WTC11 (cell line): Measurements from ENCODE around the gene BORCS5. TPM values are rescaled to one million over a fixed set of nuclear protein-coding genes. Genes with fewer than 3 reads are reported as not detected.

ENCODE experiments used
- ATAC-seq: fragments of 200-7000 bp; cut with Tn5 transposase; 2 replicates; pipeline ENCODE4 v1.10.0; 2021; ENCODE audit warnings: mild to moderate bottlenecking, moderate library complexity
- CTCF ChIA-PET: fragments of 300-600 bp; sonication (Branson Sonifier 250); formaldehyde crosslinking; loops from one replicate; lab custom pipeline; 2021; ENCODE audit warnings: antibody characterized with exemption; lab: Charles Lee
- POLR2A ChIA-PET: fragments of 350-600 bp; sonication (Branson Sonifier 250); formaldehyde crosslinking; loops from one replicate; lab custom pipeline; 2021; ENCODE audit warnings: antibody characterized with exemption; lab: Charles Lee
- DNase-seq: peaks from one replicate; pipeline ENCODE4 v3.0.0; 2021; ENCODE audit warnings: low spot score
- H3K27ac Mint-ChIP-seq: 2 replicates; pipeline ENCODE4 v1.8.0; 2021; ENCODE audit warnings: mixed read lengths
- H3K27me3 Mint-ChIP-seq: 2 replicates; pipeline ENCODE4 v1.8.0; 2021; ENCODE audit warnings: low read depth, mild to moderate bottlenecking, moderate library complexity, mixed read lengths
- H3K36me3 Mint-ChIP-seq: 2 replicates; pipeline ENCODE4 v1.8.0; 2021; ENCODE audit warnings: mixed read lengths
- H3K4me1 Mint-ChIP-seq: 2 replicates; pipeline ENCODE4 v1.8.0; 2022; ENCODE audit warnings: mixed read lengths
- H3K4me3 Mint-ChIP-seq: 2 replicates; pipeline ENCODE4 v1.8.0; 2021; ENCODE audit warnings: mild to moderate bottlenecking, moderate library complexity, mixed read lengths
- H3K9me3 Mint-ChIP-seq: 2 replicates; pipeline ENCODE4 v1.8.0; 2021; ENCODE audit warnings: mixed read lengths
- FOXK1 ChIP-seq: sonication (generic); formaldehyde crosslinking; IDR thresholded peaks from 2 replicates; pipeline ENCODE4 v1.8.0; 2022; ENCODE audit warnings: mild to moderate bottlenecking, moderate library complexity, missing genetic modification reagents
- GABPB1 ChIP-seq: sonication (generic); formaldehyde crosslinking; IDR thresholded peaks from 2 replicates; pipeline ENCODE4 v1.8.1; 2023; ENCODE audit warnings: mild to moderate bottlenecking, missing genetic modification reagents
- NFE2L1 ChIP-seq: sonication (generic); formaldehyde crosslinking; IDR thresholded peaks from 2 replicates; pipeline ENCODE4 v1.8.1; 2023; ENCODE audit warnings: missing genetic modification reagents
- TCF7 ChIP-seq: sonication (generic); formaldehyde crosslinking; IDR thresholded peaks from 2 replicates; pipeline ENCODE4 v1.8.0; 2022; ENCODE audit warnings: mild to moderate bottlenecking, low read depth, missing genetic modification reagents, moderate library complexity
- total RNA-seq: library from RNA; stranded (reverse); gene quantifications from 3 replicates; pipeline ENCODE4 v1.2.3, GENCODE V29; 2021
- TF ChIP-seq, protein P1 (sequence below): sonication (generic); formaldehyde crosslinking; IDR thresholded peaks from 2 replicates; pipeline ENCODE4 v1.8.0; 2022; ENCODE audit warnings: mild to moderate bottlenecking, missing genetic modification reagents
- TF ChIP-seq, protein P2 (sequence below): sonication (generic); formaldehyde crosslinking; IDR thresholded peaks from 2 replicates; pipeline ENCODE4 v1.8.1; 2023; ENCODE audit warnings: mild to moderate bottlenecking, missing genetic modification reagents, borderline replicate concordance
- TF ChIP-seq, protein P3 (sequence below): sonication (generic); formaldehyde crosslinking; IDR thresholded peaks from 2 replicates; pipeline ENCODE4 v1.8.0; 2022; ENCODE audit warnings: missing genetic modification reagents
- TF ChIP-seq, protein P4 (sequence below): sonication (generic); formaldehyde crosslinking; IDR thresholded peaks from 2 replicates; pipeline ENCODE4 v1.8.0; 2022; ENCODE audit warnings: mild to moderate bottlenecking, missing genetic modification reagents
- TF ChIP-seq, protein P5 (sequence below): sonication (generic); formaldehyde crosslinking; IDR thresholded peaks from 2 replicates; pipeline ENCODE4 v1.8.1; 2022; ENCODE audit warnings: low read depth, mild to moderate bottlenecking, moderate library complexity, missing genetic modification reagents, borderline replicate concordance

Gene BORCS5
- total RNA-seq, 1 experiment from 2014 or later = 16.4 TPM

DNA sequence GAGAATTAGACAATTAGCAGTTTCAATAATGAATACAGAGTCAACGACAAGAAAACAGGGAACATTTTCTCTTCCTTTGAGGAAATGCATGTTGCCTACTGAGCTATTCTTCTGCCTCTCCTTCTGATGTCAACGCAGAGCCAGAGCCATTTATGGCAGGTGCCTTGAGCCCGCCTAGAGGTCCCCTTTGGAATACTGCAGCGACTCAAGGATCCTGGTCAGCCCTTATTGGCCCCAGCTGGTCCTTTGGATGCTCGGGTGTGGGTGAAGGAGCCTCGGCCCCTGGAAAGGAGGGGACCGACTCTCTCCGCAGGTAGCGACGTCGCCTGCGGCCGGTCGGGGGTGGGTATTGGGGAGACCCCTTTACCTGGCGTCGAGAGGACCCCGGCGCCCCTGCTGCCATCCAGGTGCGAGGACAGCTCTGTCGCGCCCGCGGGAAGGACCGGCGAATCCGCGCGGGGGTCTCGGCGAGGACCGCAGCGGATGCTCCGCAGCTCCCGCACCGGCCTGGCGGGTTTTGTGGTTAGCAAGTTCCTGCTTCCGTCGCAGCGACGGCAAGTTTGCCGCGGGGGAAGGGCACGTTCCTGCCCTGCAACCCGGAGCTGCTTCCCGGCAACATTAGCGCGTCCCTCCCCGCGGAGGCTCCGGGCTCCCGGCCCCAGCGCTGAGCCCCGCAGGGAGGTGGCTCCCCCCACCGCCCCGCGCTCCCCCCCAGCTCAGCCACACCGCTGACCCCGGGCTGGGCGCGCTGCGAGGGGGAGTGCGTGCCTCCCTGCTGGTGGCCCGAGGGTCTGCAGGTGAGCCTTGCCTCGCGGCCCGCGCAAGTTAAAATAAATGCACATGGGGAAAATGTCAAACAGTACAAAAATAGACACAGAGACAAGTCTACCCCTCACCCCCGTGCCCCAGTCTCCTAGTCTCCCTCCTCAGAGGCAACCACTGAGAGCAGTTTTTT, 6.9 kb upstream of the BORCS5 start, which contains the start of gene MANSC1 (continued):
- TF ChIP-seq, protein P1, sequence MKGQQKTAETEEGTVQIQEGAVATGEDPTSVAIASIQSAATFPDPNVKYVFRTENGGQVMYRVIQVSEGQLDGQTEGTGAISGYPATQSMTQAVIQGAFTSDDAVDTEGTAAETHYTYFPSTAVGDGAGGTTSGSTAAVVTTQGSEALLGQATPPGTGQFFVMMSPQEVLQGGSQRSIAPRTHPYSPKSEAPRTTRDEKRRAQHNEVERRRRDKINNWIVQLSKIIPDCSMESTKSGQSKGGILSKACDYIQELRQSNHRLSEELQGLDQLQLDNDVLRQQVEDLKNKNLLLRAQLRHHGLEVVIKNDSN (CRISPR knock-in tag) = peak; percentile 65; the same call in 1 of the 2 replicates
- TF ChIP-seq, protein P2, sequence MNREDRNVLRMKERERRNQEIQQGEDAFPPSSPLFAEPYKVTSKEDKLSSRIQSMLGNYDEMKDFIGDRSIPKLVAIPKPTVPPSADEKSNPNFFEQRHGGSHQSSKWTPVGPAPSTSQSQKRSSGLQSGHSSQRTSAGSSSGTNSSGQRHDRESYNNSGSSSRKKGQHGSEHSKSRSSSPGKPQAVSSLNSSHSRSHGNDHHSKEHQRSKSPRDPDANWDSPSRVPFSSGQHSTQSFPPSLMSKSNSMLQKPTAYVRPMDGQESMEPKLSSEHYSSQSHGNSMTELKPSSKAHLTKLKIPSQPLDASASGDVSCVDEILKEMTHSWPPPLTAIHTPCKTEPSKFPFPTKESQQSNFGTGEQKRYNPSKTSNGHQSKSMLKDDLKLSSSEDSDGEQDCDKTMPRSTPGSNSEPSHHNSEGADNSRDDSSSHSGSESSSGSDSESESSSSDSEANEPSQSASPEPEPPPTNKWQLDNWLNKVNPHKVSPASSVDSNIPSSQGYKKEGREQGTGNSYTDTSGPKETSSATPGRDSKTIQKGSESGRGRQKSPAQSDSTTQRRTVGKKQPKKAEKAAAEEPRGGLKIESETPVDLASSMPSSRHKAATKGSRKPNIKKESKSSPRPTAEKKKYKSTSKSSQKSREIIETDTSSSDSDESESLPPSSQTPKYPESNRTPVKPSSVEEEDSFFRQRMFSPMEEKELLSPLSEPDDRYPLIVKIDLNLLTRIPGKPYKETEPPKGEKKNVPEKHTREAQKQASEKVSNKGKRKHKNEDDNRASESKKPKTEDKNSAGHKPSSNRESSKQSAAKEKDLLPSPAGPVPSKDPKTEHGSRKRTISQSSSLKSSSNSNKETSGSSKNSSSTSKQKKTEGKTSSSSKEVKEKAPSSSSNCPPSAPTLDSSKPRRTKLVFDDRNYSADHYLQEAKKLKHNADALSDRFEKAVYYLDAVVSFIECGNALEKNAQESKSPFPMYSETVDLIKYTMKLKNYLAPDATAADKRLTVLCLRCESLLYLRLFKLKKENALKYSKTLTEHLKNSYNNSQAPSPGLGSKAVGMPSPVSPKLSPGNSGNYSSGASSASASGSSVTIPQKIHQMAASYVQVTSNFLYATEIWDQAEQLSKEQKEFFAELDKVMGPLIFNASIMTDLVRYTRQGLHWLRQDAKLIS (CRISPR knock-in tag) = 0 out of 2 replicates have a peak, but pooled peaks have one; percentile 67
- TF ChIP-seq, protein P3, sequence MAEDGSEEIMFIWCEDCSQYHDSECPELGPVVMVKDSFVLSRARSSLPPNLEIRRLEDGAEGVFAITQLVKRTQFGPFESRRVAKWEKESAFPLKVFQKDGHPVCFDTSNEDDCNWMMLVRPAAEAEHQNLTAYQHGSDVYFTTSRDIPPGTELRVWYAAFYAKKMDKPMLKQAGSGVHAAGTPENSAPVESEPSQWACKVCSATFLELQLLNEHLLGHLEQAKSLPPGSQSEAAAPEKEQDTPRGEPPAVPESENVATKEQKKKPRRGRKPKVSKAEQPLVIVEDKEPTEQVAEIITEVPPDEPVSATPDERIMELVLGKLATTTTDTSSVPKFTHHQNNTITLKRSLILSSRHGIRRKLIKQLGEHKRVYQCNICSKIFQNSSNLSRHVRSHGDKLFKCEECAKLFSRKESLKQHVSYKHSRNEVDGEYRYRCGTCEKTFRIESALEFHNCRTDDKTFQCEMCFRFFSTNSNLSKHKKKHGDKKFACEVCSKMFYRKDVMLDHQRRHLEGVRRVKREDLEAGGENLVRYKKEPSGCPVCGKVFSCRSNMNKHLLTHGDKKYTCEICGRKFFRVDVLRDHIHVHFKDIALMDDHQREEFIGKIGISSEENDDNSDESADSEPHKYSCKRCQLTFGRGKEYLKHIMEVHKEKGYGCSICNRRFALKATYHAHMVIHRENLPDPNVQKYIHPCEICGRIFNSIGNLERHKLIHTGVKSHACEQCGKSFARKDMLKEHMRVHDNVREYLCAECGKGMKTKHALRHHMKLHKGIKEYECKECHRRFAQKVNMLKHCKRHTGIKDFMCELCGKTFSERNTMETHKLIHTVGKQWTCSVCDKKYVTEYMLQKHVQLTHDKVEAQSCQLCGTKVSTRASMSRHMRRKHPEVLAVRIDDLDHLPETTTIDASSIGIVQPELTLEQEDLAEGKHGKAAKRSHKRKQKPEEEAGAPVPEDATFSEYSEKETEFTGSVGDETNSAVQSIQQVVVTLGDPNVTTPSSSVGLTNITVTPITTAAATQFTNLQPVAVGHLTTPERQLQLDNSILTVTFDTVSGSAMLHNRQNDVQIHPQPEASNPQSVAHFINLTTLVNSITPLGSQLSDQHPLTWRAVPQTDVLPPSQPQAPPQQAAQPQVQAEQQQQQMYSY (CRISPR knock-in tag) = no peak
- TF ChIP-seq, protein P4, sequence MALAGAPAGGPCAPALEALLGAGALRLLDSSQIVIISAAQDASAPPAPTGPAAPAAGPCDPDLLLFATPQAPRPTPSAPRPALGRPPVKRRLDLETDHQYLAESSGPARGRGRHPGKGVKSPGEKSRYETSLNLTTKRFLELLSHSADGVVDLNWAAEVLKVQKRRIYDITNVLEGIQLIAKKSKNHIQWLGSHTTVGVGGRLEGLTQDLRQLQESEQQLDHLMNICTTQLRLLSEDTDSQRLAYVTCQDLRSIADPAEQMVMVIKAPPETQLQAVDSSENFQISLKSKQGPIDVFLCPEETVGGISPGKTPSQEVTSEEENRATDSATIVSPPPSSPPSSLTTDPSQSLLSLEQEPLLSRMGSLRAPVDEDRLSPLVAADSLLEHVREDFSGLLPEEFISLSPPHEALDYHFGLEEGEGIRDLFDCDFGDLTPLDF (CRISPR knock-in tag) = 0 out of 2 replicates have a peak, but pooled peaks have one; percentile 79
- TF ChIP-seq NFE2L1 (CRISPR knock-in tag) (peak; percentile 74; the same call in 1 of the 2 replicates), TCF7 (CRISPR knock-in tag) (0 out of 2 replicates have a peak, but pooled peaks have one; percentile 63)
- TF ChIP-seq, protein P5, sequence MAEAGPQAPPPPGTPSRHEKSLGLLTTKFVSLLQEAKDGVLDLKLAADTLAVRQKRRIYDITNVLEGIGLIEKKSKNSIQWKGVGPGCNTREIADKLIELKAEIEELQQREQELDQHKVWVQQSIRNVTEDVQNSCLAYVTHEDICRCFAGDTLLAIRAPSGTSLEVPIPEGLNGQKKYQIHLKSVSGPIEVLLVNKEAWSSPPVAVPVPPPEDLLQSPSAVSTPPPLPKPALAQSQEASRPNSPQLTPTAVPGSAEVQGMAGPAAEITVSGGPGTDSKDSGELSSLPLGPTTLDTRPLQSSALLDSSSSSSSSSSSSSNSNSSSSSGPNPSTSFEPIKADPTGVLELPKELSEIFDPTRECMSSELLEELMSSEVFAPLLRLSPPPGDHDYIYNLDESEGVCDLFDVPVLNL (CRISPR knock-in tag) = peak; percentile 72; the same call in 1 of the 2 replicates

DNA sequence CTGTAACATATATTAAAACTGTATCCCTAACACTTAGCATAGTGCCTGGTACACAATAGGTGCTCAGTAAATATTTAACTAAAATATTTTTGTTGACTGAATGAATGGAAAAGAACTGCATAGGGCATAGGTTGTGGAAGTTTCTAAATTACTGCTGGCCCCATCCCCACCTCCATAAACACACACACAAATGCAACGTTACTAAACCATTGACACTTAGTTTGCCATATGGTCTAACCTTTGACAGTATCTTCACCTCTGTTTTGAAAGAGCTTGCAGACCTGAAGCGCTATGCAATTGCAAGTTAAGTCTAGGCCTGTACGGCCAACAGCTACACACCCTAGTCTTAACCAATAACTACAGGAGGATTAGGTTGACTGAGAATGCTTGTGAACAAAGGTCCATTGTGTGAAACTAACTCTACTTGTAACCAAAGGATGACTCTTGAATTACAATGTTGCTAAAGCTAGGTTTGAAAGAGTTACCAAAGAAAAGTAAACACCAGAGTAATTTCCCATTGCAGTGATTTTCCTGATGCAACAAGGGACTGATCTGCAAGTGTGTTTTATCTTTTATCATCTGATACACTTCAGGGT, 5.9 kb upstream of the BORCS5 start:
- Mint-ChIP-seq H3K27ac (no peak overlapping the region), H3K4me3 (peak overlapping the region; percentile 58), H3K36me3 (peaks cover 12% of the 10 kb centered on the region), H3K9me3 (peaks cover 13% of the 10 kb centered on the region), H3K27me3 (peaks cover 11% of the 10 kb centered on the region), H3K4me1 (peaks cover 27% of the 10 kb centered on the region)
- POLR2A ChIA-PET = interaction anchor here (0.6 to 1.8 kb wide), 3 partner anchors 23 to 385 kb away, joined by 3 to 5 read pairs (median 3); partner anchors contain the start of gene CDKN1B
- TF ChIP-seq FOXK1 (CRISPR knock-in tag) = no peak
- peak; percentile 96 for TF ChIP-seq GABPB1 (CRISPR knock-in tag)
- ATAC-seq = no peak
- no peak for DNase-seq
- CTCF ChIA-PET = interaction anchor here (0.7 to 2.4 kb wide), 3 partner anchors 18 to 311 kb away, joined by 3 to 9 read pairs (median 9); no protein-coding TSS in a partner anchor
